DMS153 (cell line): Measurements from ENCODE around the gene ZNF664.
"Not testable (repeated sequence)": the region's sequence is repeated elsewhere in the genome, so short reads cannot be mapped to it uniquely, and the experiment has no call there.

Source experiments
- DNase-seq: peaks from one replicate; lab custom pipeline; 2025; lab: John Stamatoyannopoulos, UW

ZNF664 gene

DNA sequence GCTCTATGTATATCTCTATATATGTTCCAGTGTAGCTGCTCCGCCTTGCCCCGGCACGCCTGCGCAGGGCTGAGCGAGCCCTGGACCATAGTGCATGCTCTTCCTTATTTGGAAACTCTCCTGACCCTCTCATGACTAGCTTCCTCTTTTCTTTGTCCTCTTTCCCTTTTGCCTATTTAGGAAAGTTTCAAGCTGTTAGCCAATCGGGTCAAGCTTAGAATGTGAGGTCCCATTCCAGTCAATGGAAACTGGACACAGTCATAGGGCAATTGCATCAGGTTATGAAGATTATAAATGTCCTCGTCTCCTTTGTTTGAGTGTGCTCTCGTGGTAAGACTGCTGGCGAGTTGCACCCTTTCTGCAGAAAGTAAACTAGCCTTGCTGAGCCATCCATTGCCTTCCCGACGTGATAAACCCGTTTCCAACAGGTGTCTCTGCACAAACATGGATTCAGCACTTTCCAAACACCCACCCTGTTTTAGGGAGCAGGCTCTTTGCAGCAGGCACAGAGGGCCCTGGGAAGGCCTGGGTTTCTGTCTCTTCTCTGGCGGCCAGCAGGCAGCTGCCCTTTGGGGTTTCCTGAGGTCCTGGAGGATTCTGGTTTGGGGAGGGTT lies 31.3 kb upstream of the ZNF664 start:
- DNase-seq: no peak

DNA sequence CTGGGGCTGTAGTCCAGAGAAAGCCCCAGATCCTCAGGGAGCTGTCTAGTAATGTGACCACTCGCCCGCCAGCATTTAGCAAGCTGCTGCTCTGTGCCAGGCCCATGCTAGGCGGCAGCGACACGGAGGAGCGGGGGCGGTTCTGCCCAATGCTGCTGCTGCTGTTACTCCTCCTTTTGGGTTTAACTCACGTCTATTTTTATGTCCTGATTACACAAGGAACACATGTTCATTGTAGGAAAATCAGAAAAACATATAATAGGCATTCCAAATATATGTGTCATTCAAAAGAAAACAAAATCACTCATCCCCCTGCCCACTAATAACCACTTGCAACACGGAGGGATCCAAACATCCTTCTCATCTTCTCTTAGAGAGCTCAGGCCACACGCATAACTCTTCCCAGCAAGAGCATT lies 30.8 kb upstream of the ZNF664 start:
- DNase-seq: no peak

DNA sequence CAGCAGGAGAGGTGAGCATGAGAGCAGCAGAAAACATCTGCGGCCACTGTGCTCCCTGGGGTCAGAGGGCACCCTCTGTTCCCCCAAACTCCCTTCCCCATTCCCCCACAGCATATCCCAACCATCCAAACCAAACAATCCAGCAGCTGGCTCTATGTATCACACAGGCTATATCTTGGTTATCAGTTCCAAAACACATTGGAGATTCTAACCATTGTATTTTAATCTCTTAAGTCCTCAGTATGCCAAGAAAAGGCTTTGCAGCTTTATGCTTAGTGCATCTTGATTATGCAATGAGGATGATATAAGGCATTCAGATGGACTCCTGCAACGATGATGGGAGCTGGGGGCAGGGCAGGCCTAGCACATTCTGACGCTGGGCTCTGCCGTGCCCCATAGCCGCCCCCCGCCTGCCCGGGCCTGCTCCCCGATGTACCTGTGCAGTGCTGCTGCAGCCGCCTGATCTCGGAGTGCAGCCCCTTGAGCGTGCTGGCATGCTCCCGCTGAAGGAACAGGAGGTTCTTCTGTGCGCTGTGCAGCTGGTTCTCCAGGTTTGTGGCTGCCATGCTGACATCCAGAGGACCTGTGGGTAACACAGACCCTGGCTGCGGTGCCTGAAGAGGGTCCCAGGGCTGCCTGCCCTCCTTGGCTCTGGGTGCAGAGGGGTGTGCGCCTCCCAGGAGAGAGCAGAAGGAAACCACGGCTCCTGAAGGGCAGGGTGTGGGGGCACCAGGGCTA lies 29.9 kb upstream of the ZNF664 start:
- no peak for DNase-seq

DNA sequence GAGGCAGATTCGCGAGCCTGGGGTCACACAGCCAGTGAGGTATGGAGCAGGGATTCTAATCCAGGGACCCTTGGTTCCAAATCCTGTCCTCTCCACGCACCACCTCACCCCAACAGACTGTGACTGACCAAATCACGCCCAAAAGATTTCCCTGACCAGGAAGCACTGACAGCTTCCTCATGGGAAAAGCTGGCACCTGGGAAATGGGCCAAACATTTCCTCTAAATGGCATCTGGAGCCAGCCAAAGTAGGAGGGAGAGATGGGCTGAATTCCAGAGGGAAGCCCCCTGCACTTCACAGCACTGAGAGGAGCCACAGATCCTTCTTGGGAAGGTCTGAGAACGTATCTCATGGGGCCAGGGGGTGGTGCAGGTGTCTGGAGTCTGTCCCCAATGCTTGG lies 29.2 kb upstream of the ZNF664 start:
- DNase-seq: no peak

DNA sequence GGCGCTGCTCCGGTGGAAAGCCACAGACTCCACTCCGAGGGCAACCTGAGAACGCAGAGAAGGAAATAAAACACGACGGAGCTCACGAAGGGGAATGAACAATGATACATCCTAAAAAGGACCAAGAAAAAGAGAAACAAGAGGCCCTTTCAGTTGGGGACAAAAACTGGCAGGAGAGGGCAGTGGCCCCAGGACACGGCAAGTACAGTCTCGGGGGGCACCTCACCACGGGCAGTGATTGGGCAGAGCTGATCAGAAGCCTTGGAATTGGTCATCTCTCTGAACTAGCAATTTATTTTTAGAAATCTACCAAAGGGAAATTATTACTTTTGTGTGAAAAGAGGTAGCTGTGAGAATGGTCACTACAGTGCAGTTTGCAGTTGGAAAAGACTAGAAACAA lies 28.3 kb upstream of the ZNF664 start:
- DNase-seq: no peak

DNA sequence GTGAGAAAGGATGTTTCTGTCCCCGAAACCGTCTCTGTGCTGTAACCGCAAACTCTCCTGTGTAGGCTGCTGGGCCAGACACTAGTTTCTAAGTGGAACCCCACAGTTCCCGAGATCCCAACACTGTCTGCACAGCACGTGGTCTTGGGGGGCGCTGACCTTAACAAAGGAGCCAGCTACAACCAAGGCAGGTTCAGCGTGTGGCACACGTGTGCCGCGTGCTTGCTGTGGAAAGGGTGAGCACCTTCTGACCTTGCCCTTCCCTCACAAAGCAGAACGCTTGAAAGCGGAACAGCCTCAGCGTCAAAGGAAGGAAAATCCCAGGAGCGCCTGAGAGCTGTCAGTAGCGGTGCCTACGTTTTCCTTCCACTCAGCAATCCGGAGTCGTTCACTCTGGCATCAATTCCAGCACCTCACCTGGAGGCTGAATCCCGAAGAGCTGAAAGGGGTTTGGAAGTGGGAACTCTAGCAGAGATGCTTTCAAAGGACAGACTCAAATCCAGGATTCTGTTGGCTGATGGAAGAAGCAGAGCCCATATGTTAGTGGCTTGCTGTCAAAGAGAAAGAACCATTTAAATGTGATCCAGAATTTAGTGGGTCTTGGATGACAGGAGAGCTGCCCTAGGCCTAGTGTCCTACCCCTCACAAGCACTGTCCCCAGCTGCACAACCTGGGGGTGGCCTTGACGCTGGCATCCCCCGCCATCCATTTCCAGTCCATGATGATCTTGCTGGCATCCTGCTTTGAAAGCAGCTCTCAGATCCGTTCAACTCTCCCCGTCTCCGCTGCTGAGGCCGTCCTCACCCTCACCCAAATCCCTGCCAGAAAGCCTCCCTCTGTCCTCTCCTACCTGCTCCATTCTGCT lies 27.5 kb upstream of the ZNF664 start:
- DNase-seq: no peak

DNA sequence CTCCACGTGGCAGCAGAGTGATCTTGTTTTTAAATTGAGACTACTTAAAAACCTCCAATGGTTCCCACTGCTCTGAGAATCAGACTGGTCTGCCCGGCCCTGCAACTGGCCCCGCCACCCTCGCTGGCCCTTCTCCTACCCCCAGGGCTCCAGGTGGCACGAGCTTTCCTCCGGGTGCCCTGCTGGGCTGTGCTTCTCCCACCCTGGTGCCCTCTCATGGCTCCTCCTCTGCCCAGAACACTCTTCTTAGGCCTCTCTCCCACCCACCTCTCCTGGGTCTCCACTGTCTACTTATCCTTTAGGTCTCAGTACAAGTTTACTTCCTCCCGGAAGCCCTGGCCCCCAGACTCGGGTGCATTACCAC lies 26.9 kb upstream of the ZNF664 start:
- DNase-seq: no peak

DNA sequence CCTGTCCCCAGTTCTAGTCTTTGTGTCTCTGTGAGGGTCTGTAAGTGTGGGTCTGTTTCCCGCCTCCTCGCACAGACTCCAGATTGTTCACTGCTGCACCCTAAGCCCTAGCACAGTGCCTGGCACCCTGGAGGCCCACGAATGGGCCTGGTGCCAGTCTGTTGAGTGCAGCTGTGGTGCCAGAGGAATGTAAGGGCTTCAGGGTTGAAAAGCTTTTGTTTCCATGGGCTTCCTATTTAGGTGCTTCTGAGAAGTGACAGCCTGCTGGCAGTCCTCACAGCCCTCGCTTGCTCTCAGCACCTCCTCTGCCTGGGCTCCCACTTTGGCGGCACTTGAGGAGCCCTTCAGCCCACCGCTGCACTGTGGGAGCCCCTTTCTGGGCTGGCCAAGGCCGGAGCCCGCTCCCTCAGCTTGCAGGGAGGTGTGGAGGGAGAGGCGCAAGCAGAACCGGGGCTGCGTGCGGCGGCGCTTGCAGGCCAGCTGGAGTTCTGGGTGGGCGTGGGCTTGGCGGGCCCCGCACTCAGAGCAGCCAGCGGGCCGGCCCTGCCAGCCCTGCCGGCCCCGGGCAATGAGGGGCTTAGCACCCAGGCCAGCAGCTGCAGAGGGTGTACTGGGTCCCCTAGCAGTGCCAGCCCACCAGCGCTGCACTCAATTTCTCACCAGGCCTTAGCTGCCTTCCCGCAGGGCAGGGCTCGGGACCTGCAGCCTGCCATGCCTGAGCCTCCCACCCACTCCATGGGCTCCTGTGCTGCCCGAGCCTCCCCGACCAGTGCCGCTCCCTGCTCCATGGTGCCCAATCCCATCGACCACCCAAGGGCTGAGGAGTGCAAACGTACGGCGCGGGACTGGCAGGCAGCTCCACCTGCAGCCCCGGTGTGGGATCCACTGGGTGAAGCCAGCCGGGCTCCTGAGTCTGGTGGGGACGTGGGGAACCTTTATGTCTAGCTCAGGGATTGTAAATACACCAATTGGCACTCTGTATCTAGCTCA lies 26.2 kb upstream of the ZNF664 start:
- DNase-seq: not testable (repeated sequence)

DNA sequence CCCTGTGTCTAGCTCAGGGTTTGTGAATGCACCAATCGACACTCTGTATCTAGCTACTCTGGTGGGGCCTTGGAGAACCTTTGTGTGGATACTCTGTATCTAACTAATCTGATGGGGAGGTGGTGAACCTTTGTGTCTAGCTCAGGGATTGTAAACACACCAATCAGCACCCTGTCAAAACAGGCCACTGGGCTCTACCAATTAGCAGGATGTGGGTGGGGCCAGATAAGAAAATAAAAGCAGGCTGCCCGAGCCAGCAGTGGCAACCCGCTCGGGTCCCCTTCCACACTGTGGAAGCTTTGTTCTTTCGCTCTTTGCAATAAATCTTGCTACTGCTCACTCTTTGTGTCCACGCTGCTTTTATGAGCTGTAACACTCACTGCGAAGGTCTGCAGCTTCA lies 25.5 kb upstream of the ZNF664 start:
- not testable (repeated sequence) for DNase-seq

DNA sequence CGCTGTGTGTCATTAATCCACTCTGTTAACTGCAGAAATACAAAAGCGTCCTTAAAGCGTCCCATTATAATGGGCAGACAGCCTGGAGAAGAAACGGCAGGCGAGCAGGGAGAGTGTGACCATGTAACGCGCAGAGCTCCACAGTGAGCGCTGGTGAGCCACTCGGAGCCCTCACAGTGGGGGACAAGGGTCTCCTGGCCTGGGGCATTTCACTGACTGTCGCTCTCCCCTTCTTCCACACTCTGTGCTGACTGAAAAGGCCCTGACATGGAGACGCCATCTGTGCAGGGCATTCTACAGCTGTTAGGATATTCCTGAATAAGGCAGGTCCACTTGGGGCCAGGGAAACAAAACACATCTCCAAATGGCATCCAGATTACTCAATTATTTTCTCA lies 24.6 kb upstream of the ZNF664 start:
- DNase-seq: no peak

DNA sequence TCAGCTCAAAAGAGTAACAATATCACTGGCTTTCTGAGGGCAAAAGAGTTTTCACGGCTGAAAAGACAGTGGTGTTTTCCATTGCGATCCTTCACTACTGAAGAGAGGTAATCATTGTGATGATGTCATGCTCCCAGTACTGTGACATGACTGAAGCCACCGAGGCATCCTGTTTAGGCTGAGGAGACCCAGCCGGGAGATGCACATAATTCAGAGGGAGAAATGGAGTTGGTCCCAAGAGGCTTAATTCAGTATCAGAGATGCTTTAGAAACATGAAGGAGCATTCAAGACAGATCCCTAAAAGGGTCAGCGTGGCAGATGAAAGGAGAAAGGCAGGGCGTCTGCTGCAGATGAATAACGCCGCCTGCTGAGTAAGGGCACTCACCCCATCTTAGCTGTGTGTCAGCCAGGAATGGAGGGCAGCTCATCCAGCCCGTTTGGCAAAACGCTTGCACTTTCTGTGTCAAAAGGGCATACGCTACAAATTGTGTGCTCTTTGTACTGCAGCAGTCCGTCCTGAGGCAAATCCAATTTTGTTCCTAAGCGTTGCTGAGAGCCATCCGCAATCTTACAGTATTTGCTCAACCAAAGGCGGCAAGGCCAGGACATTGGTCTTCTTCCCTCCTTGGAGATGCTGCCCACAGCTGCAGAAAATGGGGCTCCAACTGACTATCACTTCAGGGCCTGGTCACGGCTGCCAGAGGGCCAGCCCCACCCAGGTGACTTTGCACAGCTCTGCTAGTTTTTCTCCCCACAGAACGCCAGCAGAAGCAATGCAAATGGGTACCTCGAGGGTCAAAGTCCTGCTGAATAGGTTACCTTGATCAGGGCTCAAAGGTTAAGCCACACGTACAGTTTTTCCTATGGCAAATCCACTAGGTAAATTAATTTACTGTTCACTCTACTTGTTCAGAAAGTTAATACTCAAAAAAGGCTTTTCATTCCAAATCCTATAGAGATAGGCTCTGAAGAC lies 23.9 kb upstream of the ZNF664 start:
- DNase-seq: no peak

DNA sequence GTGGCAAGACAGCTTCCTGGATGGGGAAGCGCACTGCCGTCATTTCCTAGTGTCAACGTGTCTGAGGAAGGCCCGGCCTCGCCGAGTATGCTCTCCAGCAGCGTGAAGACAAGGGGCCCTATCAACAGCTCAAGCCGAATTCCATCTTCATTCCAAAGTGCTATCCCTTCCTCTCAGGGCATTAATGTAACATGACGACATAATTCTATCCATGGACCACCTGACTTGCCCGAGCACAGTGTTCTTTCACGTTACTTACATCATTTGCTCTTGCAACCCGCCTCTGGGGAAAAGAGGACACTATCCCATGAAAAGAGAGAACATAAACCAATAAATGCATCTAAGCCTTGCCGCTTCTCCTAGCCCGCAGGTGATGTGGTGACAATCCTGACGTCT lies 23.2 kb upstream of the ZNF664 start:
- DNase-seq: no peak

DNA sequence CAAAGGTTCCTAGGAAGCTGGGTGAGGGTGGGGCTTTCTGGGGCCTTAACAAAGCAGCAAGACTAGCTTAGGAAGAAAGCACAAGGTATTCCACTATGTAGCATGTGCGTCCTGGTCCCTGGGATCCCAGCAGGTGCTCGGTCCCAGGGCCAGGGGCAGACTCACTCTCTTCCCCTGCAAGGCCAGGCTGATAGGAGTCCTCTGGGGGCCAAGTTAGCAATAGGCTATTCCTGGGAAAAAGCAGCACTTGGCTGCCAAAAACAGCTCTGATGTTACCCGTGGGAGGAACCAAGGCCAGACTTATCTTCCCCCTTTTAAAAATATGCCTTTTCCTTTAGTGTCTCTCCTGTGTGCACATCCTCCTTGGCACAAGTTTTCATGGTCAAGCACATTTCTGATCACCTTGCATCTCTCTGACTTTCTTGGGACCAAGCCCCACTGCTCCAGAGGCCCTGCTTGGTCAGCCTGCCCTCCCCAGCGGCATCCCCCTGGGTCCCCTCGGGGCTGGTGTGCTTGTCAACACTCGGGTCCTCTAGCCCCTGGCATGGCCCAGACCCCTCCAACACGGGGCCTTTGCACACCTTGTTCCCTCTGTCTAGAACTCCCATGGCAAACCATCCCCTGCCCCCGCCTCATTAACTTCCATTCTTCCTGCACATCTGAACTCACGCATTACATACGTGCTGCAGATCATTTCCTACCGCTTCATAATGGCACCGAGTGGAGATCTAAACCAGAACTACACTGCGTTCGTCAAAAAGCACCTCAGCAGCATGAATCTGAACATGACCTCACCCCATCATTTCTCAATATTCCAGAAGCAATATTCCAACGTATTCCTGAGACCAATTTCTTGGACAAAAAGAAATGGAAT lies 22.3 kb upstream of the ZNF664 start:
- no peak for DNase-seq

DNA sequence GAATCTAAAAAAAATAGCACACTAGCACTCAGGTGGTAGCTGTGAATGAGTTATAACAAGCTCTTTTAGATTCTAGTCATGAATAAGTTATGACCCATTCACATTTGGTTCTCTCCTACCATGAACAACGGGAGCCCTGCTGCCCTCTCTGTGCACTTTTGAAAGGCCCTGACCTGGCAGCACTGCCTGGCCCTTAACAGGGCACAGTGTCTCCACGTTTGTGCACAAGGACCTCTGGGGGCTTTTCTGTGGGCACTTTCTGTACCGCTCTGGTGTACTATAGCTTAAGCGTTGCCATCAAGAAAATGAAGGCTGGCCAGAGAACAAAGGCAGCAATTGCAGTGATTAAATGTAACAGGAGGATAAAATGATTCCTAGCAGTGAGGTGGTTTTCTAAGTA lies 21.5 kb upstream of the ZNF664 start:
- no peak for DNase-seq

DNA sequence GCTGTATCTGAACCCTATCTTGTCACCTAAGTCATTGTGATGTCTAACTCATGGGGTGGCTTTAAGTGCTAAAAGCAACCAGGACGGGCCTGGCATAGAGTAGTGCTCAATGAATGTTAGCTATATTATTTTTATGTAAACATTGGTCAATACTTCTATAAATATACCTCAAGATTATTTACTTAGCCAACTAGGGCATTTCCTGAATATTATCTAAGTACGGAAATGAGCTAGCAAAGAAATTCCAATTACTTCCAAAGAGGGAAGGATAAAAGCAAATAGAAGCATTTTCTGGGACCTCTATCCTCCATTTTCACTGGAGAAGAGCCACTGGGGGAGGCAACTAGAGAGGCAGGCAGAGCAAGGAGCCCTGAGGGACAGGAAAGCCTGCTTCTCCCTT lies 21.0 kb upstream of the ZNF664 start:
- no peak for DNase-seq

DNA sequence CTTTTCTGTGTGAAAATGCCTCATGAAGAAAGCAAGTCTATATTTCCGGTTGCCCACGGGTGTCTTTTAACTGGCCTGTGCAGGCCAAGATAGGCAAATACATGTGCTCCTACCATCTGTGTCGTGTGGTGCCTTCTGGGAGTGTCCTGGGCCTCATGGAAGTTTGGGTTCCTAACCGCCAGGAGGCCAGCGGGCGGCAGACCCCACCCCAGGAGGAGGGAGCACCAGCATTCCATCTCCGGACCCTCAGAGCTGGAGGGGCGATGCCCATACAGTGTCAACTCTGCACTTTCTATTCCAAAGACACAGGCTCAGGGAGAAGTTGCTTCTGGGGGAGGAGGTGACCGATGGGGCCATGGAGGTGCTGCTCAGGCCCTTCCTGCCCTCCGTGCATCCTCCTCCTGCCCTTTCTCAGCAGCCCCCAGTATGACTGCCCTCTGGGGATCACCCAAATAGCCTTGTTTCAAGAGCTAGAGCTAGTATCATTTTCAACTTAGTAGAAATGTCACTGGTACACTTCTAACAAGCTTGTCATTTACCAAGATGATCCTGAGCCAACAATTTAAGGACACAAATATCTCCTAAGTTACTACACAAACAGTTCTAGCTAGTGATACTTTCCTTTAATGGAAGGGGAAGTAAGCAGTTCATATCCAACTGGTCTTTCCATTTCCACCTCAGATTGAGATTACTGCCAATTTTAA lies 18.2 kb upstream of the ZNF664 start:
- DNase-seq: no peak

DNA sequence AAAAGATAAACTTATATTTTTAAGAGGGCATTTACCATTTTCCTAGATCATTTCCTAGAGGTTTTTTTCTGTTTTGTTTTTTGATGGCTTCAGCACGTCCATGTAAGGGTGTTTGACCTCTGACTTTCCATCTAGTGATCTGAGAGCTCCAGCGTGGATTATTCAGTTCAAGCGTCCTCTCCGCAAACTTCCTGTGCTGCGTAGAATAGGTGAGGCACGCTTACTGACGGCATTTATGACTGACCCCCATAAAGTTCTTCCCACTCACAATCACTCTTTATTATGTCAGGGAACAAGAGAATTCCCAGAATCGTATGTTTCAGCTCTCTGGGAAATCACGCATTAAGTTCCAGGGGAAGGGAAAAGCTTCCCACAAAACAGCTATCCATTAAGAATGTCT lies 16.8 kb upstream of the ZNF664 start:
- DNase-seq: no peak

DNA sequence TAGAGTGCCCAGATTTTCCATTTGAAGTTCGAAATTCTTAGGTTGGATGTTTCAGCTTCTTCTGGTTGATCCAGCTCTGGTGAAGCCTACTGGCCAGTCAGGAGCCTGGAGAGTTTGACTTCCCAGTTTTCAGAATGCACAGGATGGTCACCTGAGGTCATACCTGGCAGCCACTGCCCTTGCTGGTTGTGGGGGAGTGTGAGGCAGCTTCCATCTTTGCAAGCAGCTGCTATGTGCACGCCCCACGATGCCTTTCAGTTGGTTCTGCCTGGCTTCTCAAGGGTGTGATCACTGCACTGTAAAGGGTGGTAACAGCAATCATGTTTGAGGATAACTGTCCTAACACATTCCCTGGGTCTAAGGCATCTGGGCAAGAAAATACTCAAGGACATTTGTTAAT lies 15.8 kb upstream of the ZNF664 start:
- DNase-seq: no peak

DNA sequence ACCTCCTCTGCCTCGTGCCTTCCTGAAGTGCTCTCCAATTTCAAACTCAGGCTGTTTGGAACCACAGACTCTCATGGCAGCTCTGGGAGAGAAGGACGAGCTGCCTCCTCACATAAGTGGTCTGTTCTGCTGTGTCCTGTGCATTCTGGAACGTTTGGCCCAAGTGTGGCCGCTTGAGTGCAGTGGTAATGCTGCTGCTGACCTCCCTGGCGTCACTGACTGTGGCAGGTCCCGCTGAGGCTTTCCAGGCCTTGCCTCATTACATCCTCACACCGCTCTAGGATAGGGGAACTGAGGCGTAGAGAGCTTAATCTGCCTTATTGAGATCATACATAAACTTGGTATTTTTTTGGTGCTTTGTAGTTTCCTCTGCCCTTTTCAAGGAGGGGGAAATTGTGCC lies 14.6 kb upstream of the ZNF664 start:
- no peak for DNase-seq
